Activated CD4-positive, alpha-beta T cell treated with anti-CD3 and anti-CD28 coated beads for 36 hours (primary cell): ENCODE data around the gene CNGA2. TPM values are rescaled to one million over a fixed set of nuclear protein-coding genes. Genes with fewer than 3 reads are reported as not detected.

Experiments
- ATAC-seq: fragments of 200-7000 bp; cut with Tn5 transposase; one replicate; pipeline ENCODE4 v1.10.0; 2021; ENCODE audit warnings: mild to moderate bottlenecking, moderate library complexity
- CTCF ChIA-PET: fragments of 350-600 bp; sonication (Branson Sonifier 250); formaldehyde crosslinking; loops from one replicate; lab custom pipeline; 2021; ENCODE audit warnings: antibody characterized with exemption; lab: Charles Lee
- POLR2A ChIA-PET: fragments of 350-600 bp; sonication (Branson Sonifier 250); formaldehyde crosslinking; loops from one replicate; lab custom pipeline; 2021; ENCODE audit warnings: antibody characterized with exemption, inconsistent platforms; lab: Charles Lee
- DNase-seq: peaks from one replicate; pipeline ENCODE4 v3.0.0-alpha.2; 2020
- H3K27ac Mint-ChIP-seq: one replicate; pipeline ENCODE4 v1.8.0; 2021; ENCODE audit warnings: mixed read lengths
- H3K27me3 Mint-ChIP-seq: one replicate; pipeline ENCODE4 v1.8.0; 2021; ENCODE audit warnings: mixed read lengths
- H3K36me3 Mint-ChIP-seq: one replicate; pipeline ENCODE4 v1.8.0; 2021; ENCODE audit warnings: low read depth, mixed read lengths
- H3K4me1 Mint-ChIP-seq: one replicate; pipeline ENCODE4 v1.8.0; 2021; ENCODE audit warnings: mixed read lengths
- H3K4me3 Mint-ChIP-seq: one replicate; pipeline ENCODE4 v1.8.0; 2021; ENCODE audit warnings: mild to moderate bottlenecking, moderate library complexity, mixed read lengths
- H3K9me3 Mint-ChIP-seq: one replicate; pipeline ENCODE4 v1.8.0; 2021; ENCODE audit warnings: low read depth, mixed read lengths
- intact Hi-C, 2 experiments: fragments of 100-400 bp; cut with DNase I in 1 of 2; cut with micrococcal nuclease in 1 of 2; formaldehyde crosslinking; loops; one replicate each; pipeline versions ENCODE4 v1.14.2 to v1.15.1; 2022 to 2024; cut with DNase I, micrococcal nuclease
- total RNA-seq, 2 experiments: library from RNA; stranded (reverse); gene quantifications; one replicate each; pipeline ENCODE4 v1.2.3, GENCODE V29; 2021

CNGA2 gene
- total RNA-seq, 2 experiments from 2014 or later = not detected

- intact Hi-C loops = no loop called here
- H3K4me1 Mint-ChIP-seq = no peaks in the 10 kb centered on the region
- ChIA-PET POLR2A (no interaction called here), CTCF (no interaction called here)
- H3K27ac Mint-ChIP-seq = no peak overlapping the region
- ATAC-seq = no peak
- H3K36me3 Mint-ChIP-seq = no peaks in the 10 kb centered on the region
- H3K4me3 Mint-ChIP-seq = no peak overlapping the region
- no peak for DNase-seq
- no peaks in the 10 kb centered on the region for H3K27me3 Mint-ChIP-seq
- H3K9me3 Mint-ChIP-seq = no peaks in the 10 kb centered on the region
Observed at GRCh38 chrX:151776936-151777335, 42.4 kb downstream of the CNGA2 start.

- ChIA-PET CTCF (no interaction called here), POLR2A (no interaction called here)
- Mint-ChIP-seq H3K4me1 (no peaks in the 10 kb centered on the region), H3K27me3 (no peaks in the 10 kb centered on the region), H3K4me3 (no peak overlapping the region), H3K36me3 (no peaks in the 10 kb centered on the region), H3K9me3 (no peaks in the 10 kb centered on the region), H3K27ac (no peak overlapping the region)
- intact Hi-C loops = no loop called here
- ATAC-seq = no peak
- DNase-seq = no peak
Observed at GRCh38 chrX:151779258-151779657, 44.7 kb downstream of the CNGA2 start.

- Mint-ChIP-seq H3K27me3 (no peaks in the 10 kb centered on the region), H3K36me3 (no peaks in the 10 kb centered on the region), H3K4me1 (no peaks in the 10 kb centered on the region), H3K27ac (no peak overlapping the region), H3K4me3 (no peak overlapping the region), H3K9me3 (no peaks in the 10 kb centered on the region)
- no peak for DNase-seq
- ChIA-PET POLR2A (no interaction called here), CTCF (no interaction called here)
- intact Hi-C loops = no loop called here
- ATAC-seq = no peak
Observed at GRCh38 chrX:151780621-151781020, 46.1 kb downstream of the CNGA2 start.

- H3K36me3 Mint-ChIP-seq = no peaks in the 10 kb centered on the region
- H3K4me3 Mint-ChIP-seq = no peak overlapping the region
- ATAC-seq (no peak), DNase-seq (no peak)
- no peaks in the 10 kb centered on the region for H3K4me1 Mint-ChIP-seq
- intact Hi-C loops = no loop called here
- CTCF ChIA-PET = no interaction called here
- H3K9me3 Mint-ChIP-seq = no peaks in the 10 kb centered on the region
- POLR2A ChIA-PET = no interaction called here
- H3K27ac Mint-ChIP-seq = no peak overlapping the region
- peaks cover 4% of the 10 kb centered on the region for H3K27me3 Mint-ChIP-seq
Observed at GRCh38 chrX:151789179-151789800, 54.7 kb downstream of the CNGA2 start.

GRCh38 chrX:151790481-151791160, 56.1 kb downstream of the CNGA2 start:
- no peaks in the 10 kb centered on the region for H3K36me3 Mint-ChIP-seq
- H3K27ac Mint-ChIP-seq = no peak overlapping the region
- no peak for DNase-seq
- intact Hi-C loops = no loop called here
- ChIA-PET CTCF (no interaction called here), POLR2A (no interaction called here)
- H3K4me1 Mint-ChIP-seq = no peaks in the 10 kb centered on the region
- H3K4me3 Mint-ChIP-seq = no peak overlapping the region
- ATAC-seq = no peak
- H3K27me3 Mint-ChIP-seq = peaks cover 4% of the 10 kb centered on the region
- H3K9me3 Mint-ChIP-seq = no peaks in the 10 kb centered on the region

GRCh38 chrX:151791961-151792360, 57.4 kb downstream of the CNGA2 start:
- Mint-ChIP-seq H3K36me3 (no peaks in the 10 kb centered on the region), H3K4me3 (no peak overlapping the region), H3K4me1 (no peaks in the 10 kb centered on the region), H3K27ac (no peak overlapping the region), H3K9me3 (no peaks in the 10 kb centered on the region), H3K27me3 (peaks cover 2% of the 10 kb centered on the region)
- CTCF ChIA-PET = no interaction called here
- POLR2A ChIA-PET = no interaction called here
- DNase-seq (no peak), ATAC-seq (no peak)
- intact Hi-C loops = no loop called here

- ChIA-PET CTCF (no interaction called here), POLR2A (no interaction called here)
- Mint-ChIP-seq H3K36me3 (no peaks in the 10 kb centered on the region), H3K4me3 (no peak overlapping the region), H3K4me1 (no peaks in the 10 kb centered on the region), H3K27me3 (peaks cover 2% of the 10 kb centered on the region), H3K9me3 (no peaks in the 10 kb centered on the region), H3K27ac (no peak overlapping the region)
- no peak for DNase-seq
- intact Hi-C loops = no loop called here
- ATAC-seq = no peak
Observed at GRCh38 chrX:151792505-151792904, 58.0 kb downstream of the CNGA2 start.

- ChIA-PET CTCF (no interaction called here), POLR2A (no interaction called here)
- no peak overlapping the region for H3K27ac Mint-ChIP-seq
- no peaks in the 10 kb centered on the region for H3K4me1 Mint-ChIP-seq
- no peaks in the 10 kb centered on the region for H3K36me3 Mint-ChIP-seq
- peaks cover 4% of the 10 kb centered on the region for H3K27me3 Mint-ChIP-seq
- DNase-seq (no peak), ATAC-seq (no peak)
- H3K9me3 Mint-ChIP-seq = no peaks in the 10 kb centered on the region
- no peak overlapping the region for H3K4me3 Mint-ChIP-seq
- intact Hi-C loops = no loop called here
Observed at GRCh38 chrX:151793886-151794285, 59.3 kb downstream of the CNGA2 start.

Other genes starting within 250 kb of the CNGA2 start
- not detected for gene PASD1, start 171.1 kb upstream of the CNGA2 start, total RNA-seq
- not detected for gene PRRG3, start 39.3 kb upstream of the CNGA2 start, total RNA-seq
- gene FATE1, start 18.7 kb upstream of the CNGA2 start, total RNA-seq = not detected
- not detected for gene MAGEA4, start 178.1 kb downstream of the CNGA2 start, total RNA-seq
- gene GABRE, start 239.9 kb downstream of the CNGA2 start, total RNA-seq = not detected